Measurements from ENCODE around the gene ADGRV1.
"Not testable (repeated sequence)": the region's sequence is repeated elsewhere in the genome, so short reads cannot be mapped to it uniquely, and the experiment has no call there.

The ADGRV1 gene

GRCh38 chr5:90598293-90598692 lies 39.7 kb downstream of the ADGRV1 start:
- no peak for DNase-seq (ENCODE audit: low read depth in 1 of 2, low spot score in 1 of 2)

- not testable (repeated sequence) for DNase-seq (ENCODE audit: low read depth in 1 of 2, low spot score in 1 of 2)
Observed at GRCh38 chr5:90600307-90600706, 41.7 kb downstream of the ADGRV1 start.

- DNase-seq (ENCODE audit: low read depth in 1 of 2, low spot score in 1 of 2): no peak
Observed at GRCh38 chr5:90601468-90601867, 42.9 kb downstream of the ADGRV1 start.

- DNase-seq (ENCODE audit: low read depth in 1 of 2, low spot score in 1 of 2): no peak
Observed at GRCh38 chr5:90602681-90603080, 44.1 kb downstream of the ADGRV1 start.

- DNase-seq (ENCODE audit: low read depth in 1 of 2, low spot score in 1 of 2): no peak
Observed at GRCh38 chr5:90606539-90606938, 47.9 kb downstream of the ADGRV1 start.

- no peak for DNase-seq (ENCODE audit: low read depth in 1 of 2, low spot score in 1 of 2)
Observed at GRCh38 chr5:90612919-90613318, 54.3 kb downstream of the ADGRV1 start.

- no peak for DNase-seq (ENCODE audit: low read depth in 1 of 2, low spot score in 1 of 2)
Observed at GRCh38 chr5:90613459-90613858, 54.9 kb downstream of the ADGRV1 start.

GRCh38 chr5:90613918-90614504 lies 55.4 kb downstream of the ADGRV1 start:
- DNase-seq (ENCODE audit: low read depth in 1 of 2, low spot score in 1 of 2): no peak

GRCh38 chr5:90615355-90615754 lies 56.8 kb downstream of the ADGRV1 start:
- no peak for DNase-seq (ENCODE audit: low read depth in 1 of 2, low spot score in 1 of 2)

GRCh38 chr5:90618071-90618470 lies 59.5 kb downstream of the ADGRV1 start:
- no peak for DNase-seq (ENCODE audit: low read depth in 1 of 2, low spot score in 1 of 2)

GRCh38 chr5:90619762-90620161 lies 61.2 kb downstream of the ADGRV1 start:
- DNase-seq (ENCODE audit: low read depth in 1 of 2, low spot score in 1 of 2): not testable (repeated sequence)

- DNase-seq (ENCODE audit: low read depth in 1 of 2, low spot score in 1 of 2): no peak
Observed at GRCh38 chr5:90621848-90622247, 63.3 kb downstream of the ADGRV1 start.

GRCh38 chr5:90626493-90626892 lies 67.9 kb downstream of the ADGRV1 start:
- no peak for DNase-seq (ENCODE audit: low read depth in 1 of 2, low spot score in 1 of 2)

- no peak for DNase-seq (ENCODE audit: low read depth in 1 of 2, low spot score in 1 of 2)
Observed at GRCh38 chr5:90628492-90628891, 69.9 kb downstream of the ADGRV1 start.

- no peak for DNase-seq (ENCODE audit: low read depth in 1 of 2, low spot score in 1 of 2)
Observed at GRCh38 chr5:90632791-90633190, 74.2 kb downstream of the ADGRV1 start.

GRCh38 chr5:90636948-90637347 lies 78.4 kb downstream of the ADGRV1 start:
- DNase-seq (ENCODE audit: low read depth in 1 of 2, low spot score in 1 of 2): no peak

GRCh38 chr5:90637731-90638130 lies 79.1 kb downstream of the ADGRV1 start:
- DNase-seq (ENCODE audit: low read depth in 1 of 2, low spot score in 1 of 2): no peak

- DNase-seq (ENCODE audit: low read depth in 1 of 2, low spot score in 1 of 2): no peak
Observed at GRCh38 chr5:90638878-90639277, 80.3 kb downstream of the ADGRV1 start.

- DNase-seq (ENCODE audit: low read depth in 1 of 2, low spot score in 1 of 2): no peak
Observed at GRCh38 chr5:90640484-90641059, 82.0 kb downstream of the ADGRV1 start.

- DNase-seq (ENCODE audit: low read depth in 1 of 2, low spot score in 1 of 2): no peak
Observed at GRCh38 chr5:90641528-90641927, 82.9 kb downstream of the ADGRV1 start.

- no peak for DNase-seq (ENCODE audit: low read depth in 1 of 2, low spot score in 1 of 2)
Observed at GRCh38 chr5:90642706-90643229, 84.2 kb downstream of the ADGRV1 start.

- no peak for DNase-seq (ENCODE audit: low read depth in 1 of 2, low spot score in 1 of 2)
Observed at GRCh38 chr5:90644132-90644531, 85.5 kb downstream of the ADGRV1 start.

GRCh38 chr5:90645024-90645610 lies 86.5 kb downstream of the ADGRV1 start:
- DNase-seq (ENCODE audit: low read depth in 1 of 2, low spot score in 1 of 2): no peak
